Stimulated activated CD8-positive, alpha-beta memory T cell treated with anti-CD3 and anti-CD28 coated beads, Interleukin-12 subunit alpha, Interleukin-12 subunit beta, amount 100 ng/mL, for 24 hours (primary cell): ENCODE results near the gene HACD3.

Experiments
- DNase-seq: peaks from one replicate; pipeline ENCODE4 v3.0.0-alpha.2; 2020; ENCODE audit errors: extremely low read depth

The HACD3 gene, protein sequence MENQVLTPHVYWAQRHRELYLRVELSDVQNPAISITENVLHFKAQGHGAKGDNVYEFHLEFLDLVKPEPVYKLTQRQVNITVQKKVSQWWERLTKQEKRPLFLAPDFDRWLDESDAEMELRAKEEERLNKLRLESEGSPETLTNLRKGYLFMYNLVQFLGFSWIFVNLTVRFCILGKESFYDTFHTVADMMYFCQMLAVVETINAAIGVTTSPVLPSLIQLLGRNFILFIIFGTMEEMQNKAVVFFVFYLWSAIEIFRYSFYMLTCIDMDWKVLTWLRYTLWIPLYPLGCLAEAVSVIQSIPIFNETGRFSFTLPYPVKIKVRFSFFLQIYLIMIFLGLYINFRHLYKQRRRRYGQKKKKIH

DNA sequence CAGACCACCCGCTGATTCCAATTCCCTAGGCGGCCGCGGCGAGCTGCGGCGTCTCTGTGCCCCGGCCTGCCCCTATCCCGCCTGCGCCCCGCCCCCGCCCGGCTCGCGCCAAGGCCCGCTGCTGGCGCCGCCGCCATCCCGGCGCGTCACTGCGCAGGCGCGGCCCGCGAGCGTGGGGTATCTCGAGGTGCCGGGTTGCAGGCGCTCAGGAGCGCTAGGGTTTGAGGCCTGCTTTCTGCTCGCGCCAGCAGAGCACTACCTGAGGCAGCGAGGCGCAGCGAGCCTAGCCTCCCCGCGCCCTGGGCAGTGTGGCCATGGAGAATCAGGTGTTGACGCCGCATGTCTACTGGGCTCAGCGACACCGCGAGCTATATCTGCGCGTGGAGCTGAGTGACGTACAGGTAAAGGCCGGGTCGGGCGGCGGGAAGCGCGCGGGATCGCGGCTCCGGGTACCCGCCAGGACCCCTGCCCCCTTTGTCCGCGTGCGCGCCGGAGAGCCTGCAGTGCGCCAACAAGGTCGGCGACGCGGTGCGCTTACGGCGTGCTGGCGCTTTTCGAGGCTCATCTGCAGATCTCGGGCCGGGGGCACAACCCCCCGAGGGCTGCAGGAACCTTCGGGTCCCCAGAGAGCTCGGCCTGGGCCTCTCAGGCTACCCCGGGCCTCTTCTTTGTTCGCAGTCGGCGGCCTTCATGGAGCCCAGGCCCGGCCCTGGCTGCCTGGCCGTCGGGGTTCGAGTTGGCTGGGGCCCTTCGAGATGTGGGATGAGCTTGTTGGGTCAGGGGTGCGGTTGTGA lies at the start of gene HACD3:
Gene HACD3 (plus strand): TSS at position 146 of the 794 bp plus-strand sequence. CDS start 169 bp downstream, at position 315.
- peak; percentile 82 for DNase-seq

DNA sequence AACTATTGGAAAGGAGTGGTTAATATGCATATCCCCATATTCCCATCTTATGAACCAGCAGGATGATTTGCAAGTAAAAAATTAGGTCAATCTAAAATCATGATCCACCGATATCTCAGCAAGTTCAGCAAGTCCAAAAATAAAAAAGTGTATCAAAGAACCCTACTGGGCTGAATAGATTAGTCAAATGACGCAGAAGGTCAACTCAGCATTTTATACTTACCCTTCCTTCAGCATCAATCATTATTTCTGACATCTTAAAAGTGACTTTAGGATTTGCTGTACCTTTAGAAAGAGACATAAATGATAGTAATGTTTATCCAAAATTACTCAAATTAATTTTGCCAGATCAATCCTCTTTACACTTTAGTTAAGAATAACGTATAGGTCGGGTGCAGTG lies 45.4 kb upstream of the HACD3 start:
- DNase-seq, result no peak

DNA sequence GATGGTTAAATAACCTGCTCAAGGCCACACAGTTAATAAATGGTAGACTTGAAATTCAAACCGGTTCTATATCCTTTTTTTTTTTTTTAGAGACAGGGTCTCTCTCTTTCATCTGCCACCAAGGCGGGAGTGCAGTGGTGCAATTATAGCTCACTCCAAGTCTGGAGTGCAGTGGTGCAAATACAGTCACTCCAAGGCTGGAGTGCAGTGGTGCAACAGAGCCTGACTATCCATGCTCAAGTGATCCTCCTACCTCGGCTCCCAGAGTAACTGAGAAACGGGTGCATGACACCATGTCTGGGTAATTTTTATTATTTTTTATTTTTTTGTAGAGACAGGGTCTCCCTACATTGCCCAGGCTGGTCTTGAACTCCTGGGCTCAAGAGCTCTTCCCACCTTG lies 36.2 kb upstream of the HACD3 start:
- no peak for DNase-seq

DNA sequence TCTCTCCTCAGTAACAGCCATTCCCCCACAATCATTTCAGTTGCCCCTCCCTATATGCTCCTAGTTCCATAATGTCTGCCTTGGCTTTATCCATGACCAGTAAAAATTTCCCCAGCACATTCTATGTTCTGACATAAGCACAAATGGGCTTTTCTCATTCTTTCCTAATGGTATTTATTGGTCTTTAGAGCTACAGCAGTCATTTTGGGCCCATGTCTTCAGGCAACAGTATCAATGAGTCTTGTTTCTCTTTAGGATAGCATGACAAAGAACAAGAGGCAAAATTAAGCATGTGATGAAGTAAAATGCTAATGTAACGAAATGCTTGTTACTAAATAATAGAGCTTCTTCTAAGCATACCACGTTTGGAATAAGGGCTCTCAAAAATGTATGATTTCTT lies 20.9 kb upstream of the HACD3 start:
- DNase-seq, result no peak

DNA sequence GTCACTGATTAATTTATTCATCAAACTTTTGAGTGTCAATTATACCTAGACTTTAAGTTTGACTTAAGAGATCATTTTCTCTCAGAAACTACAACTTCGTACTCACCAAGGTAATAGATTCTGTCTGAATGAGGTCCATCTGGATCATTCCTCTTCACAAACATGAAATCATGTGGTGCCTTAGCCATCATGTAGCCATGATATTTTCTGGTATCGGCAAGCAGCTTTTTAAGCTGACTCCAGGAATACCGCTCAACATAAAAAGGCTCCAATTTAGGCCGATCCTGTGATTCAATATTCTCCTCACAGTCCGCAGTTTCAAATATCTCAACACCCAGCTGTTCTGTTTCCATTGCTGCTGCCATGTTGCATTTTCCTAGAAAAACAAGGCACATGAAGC lies 18.1 kb upstream of the HACD3 start:
- DNase-seq, result no peak

DNA sequence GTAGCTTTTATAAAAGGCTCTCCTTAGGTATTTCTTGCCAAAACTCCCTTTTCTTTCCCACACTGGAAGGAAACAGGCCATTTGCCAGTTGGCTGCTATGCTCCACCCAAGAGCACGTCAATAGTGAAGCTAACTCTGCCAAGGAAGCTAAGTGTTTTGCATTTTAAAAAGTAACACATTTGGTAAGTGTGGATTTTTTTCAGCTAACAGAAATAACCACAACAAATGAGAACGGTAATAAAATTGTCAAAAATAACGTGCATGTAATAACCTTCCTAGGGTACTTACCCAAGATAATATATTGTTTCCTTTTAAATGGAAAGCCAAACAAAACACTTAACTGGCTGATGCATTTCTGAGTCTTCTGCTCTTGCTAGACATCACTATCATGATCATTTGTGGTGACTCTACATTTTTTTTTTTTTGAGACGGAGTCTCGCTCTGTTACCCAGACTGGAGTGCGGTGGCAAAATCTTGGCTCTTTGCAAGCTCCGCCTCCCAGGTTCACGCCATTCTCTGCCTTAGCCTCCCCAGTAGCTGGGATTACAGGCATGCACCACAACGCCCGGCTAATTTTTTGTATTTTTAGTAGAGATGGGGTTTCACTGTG lies 17.4 kb upstream of the HACD3 start:
- DNase-seq, result no peak

DNA sequence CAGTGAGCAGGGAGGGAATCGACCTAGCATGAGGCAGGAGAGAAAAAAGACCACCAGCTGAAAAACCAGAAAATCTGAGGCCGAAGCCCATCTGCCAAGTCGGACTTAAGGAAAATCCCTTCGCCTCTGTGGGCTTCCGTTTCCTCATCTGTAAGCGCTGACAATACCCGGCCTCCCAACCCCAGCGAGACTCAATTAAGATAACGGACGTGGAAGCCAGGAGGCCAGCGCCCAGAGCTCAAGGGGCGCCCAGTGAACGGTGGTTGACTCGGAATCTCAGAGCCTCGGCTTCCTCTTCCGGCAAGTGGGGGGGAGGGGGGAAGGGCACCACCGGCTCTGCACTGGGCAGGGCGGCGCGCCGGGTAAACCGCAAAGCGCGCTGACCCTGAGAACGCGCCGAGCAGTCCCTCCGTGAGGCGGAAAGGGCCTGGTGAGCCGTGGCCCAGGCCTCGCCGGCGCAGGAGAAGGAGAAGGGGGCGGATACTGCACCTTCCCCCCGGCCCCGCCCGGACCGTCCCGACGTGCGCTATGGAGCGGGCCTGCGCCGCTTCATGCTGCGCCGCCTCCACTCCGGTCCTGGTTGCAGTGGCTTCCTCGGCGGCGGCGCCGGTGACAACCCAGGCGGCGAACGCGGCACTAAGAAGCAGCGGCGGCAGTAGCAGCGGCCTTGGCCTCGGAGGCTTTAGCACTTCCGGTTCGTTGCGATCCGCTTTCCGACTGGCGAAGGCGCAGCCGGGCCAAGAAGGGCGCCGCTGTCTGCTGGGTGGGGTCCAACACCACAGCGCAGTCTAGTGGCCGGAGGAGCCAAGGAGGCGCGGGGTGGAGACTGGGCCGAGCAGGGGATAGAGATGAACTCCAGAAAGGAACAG lies 13.0 kb upstream of the HACD3 start, which contains the start of gene DPP8:
Gene DPP8 (minus strand): TSS at position 693 of the 869 bp plus-strand sequence. CDS start 5,136 bp downstream, outside the sequence.
- peak; percentile 91 for DNase-seq

DNA sequence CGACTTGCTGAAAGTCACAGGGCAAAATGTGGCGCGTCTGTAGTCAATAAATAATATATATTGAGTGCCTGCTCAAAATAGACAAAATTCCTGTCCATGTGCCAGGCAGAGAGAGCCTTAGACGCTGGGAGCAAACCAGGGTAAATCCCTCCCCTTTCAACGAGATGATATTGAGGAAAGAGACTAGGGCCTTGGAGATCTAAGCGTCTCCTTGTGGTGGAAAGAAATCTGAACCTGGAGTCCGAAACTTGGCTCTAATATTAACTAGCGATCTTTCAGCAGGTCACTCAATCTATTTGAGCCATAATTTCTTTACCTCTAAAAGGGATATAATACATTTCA lies 12.4 kb upstream of the HACD3 start:
- DNase-seq, result no peak

DNA sequence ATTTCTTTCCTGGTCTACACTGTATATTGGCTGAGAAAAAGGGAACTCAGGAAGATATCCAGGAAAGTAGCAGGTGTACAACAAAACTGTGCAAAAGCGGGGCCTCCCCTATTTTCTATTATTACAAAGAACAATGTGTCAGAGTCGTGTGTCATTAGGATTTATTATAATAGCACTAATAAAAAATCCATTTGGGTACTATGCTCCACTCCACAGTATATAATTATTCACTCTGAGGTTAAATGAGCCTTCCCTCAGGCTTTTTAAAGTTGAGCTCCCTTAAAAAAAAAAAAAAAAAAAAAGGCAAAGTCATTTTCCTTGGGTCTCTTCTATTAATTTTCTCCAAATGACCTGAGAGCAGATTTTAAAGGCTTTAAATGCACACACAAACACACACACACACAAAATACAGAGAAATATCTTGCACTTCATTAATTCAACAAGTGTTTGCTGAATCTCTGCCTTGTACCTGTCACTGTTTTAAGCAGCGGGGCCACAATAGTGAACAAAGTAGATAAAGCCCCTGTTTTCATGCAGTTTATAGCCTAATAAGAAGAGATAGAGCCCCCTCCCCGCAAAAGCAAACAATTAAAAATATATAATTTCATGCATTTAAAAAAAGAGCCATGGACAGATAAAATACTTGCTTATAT lies 11.5 kb upstream of the HACD3 start:
- DNase-seq, result no peak

DNA sequence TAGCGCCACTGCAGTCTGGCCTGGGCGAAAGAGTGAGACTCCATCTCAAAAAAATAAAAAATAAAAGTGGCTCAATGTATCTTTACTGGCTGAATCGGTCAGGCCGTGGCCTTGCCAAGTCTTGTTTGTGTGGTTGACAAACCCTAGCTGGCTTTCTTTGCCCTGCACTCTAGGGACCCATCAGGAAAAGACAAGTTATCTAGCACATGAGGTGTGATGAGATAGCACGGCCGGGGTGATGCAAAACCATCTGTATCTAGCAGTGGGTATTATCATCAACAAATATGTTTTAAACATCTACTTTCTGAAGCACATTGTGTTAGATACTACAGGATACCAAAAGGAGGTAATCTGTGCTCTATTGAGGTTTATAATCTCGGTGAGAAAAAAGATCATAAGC lies 8.9 kb upstream of the HACD3 start:
- DNase-seq, result no peak

DNA sequence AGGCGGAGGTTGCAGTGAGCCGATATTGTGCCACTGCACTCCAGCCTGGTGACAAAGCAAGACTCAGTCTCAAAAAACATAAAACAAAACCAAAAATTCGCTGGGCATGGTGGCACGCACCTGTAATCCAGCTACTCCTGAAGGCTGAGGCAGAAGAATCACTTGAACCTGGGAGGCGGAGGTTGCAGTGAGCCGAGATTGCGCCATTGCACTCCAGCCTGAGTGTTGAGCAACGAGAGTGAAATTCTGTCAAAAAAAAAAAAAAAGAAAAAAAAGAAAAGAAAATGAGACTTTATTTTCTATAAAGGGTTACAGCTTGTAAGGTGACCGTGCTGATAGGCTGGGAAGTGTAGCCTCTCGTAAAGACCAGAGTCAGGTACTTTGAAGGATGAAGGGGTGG lies 6.0 kb upstream of the HACD3 start:
- no peak for DNase-seq

DNA sequence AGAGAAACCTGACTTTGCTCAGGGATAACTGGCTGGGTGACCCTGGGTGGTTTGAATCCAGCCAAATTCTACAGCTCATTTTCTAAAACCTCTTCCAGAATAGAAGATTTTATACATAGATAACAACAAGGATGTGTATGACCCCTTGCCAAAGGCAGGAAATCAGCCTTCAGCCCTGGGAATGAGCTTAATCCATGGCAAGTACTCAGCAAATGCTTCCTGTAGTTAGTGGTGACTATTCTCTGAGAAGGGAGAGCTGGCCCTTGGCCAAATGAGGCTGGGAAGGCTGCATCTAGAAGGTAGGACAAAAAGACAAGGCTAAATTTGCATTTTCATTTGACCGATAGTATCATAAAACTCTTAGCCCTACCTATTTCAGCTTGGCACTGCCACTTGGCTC lies 4.6 kb upstream of the HACD3 start:
- no peak for DNase-seq

DNA sequence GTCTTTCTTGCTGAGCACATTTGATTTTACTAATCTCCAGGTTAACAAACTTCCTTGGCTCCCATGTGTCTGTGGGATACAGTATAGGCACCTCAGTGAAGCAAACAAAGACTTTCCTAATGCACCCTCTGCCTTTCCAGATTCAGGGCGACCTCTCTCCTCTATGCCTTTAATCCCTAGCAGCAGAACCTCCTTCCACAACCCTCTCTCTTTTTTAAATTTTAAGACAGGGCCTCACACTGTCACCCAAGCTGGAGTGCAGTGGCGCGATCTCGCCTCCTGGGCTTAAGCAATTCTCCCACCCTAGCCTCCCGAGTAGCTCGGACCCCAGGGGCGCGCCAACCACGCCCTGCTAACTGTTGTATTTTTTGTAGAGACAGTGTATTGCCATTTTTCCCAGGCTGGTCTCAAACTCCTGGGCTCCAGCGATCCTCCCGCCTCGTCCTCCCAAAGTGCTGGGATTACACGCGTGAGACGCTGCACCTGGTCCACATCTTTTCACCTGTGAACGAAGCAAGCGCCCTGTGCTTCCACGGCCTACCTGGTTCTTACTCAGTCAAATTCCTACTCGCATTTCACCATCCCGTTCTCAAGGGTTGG lies 1.7 kb upstream of the HACD3 start:
- no peak for DNase-seq

DNA sequence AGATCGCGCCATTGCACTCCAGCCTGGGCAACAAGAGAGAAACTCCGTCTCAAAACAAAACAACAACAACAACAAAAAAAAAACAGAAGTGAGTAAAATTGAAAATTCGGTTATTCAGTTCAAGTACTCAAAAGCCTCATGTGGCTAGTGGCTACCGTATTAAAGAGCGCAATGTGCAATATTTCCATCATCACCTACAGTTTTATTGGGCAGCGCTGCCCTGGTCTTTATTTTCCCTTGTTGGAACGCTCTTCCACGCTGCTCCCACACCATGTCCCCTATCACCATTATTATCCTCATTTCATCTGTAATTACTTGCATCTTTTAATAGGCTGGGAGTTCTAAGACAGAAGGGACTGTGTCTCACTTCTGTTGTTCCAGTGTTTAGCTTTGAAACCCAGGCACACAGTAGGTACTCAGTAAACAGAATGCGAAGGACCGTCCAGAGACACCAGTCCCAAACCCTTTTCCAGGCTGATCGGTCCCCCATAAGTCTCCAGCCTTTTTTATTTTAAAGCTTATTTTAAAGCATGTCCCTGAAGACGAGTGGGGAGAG lies 423 bp upstream of the HACD3 start:
- DNase-seq, result no peak

DNA sequence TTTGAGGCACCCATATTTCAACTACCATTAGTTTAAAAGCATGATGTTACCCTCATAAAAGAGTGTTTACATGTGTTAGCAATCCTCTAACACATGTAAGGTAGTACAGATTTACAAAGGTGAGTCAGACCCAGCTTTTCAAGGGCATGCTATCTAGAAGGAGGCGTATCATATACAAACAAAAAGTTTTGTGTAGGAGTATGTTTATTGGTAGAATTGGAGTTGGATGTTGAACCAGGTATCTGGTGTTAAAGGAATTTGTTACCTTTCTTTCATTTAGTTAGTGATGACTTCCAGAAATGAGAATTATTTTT lies 2.4 kb downstream of the HACD3 start:
- no peak for DNase-seq

DNA sequence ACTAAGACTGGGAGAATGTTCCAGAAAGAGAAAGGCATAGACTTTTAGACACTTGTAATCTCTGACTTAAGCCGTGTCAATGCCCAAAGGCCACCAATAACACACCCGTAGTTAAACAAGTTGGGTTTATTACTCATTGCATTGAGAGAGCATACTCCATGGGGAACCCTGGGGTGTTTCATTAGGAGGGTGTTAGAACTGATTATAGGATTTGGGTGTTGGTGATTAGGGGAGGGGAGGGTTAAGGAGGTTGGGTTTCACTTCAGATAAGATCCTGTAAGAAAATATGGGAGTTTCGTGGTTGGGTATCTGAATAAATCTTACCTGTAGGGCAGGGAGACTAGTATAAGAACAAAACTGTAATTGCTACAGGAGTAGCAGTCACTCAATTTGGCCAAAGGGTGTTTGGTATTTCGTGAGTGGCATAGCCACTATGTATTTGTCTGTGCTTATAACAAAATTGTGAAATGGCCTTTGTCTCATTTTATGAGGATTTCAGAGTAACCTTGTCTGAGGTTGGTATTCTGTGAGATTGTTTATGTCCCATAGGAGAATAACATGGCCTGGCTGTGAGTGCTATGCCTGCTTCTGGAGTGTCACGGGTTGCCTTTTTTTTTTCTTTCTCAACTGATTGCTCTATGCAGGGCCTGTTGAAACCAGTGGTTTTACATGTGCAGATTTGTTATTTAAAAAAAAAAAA lies 2.9 kb downstream of the HACD3 start:
- no peak for DNase-seq

DNA sequence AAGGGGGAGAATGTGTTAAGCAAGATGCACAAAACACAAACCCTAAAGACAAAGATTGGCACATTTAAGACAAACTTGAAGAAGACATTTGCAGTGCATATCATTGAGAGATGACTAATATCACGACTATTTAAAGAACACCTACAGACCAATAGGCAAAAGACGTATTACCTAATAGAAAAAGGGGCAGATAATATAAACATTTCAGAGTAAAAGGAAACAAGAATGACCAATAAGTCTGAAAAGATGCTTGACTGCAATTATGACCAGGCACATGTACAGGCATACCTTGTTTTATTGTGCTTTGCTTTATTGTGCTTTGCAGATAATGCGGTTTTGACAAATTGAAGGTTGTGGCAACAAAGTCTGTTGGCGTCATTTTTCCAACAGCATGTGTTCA lies 4.9 kb downstream of the HACD3 start:
- DNase-seq, result no peak

DNA sequence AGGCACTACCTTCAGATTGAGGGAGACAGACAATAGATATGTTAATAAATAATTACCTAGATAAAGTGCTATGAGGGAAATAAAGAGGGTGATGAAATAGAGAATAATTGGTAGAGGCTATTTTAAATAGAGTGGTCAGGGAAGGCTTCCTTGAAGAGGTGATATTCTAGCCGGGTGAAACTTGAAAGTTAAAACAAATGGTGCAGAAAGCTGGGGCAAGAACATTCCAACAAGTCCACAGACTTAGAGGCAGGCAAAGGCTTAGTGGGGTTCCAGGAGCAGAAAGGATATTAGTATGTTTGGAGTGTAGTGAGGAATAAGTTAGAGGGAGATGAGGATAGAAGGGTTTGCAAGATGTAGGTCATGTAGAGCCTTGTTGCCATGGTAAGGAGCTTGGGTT lies 10.1 kb downstream of the HACD3 start:
- no peak for DNase-seq

DNA sequence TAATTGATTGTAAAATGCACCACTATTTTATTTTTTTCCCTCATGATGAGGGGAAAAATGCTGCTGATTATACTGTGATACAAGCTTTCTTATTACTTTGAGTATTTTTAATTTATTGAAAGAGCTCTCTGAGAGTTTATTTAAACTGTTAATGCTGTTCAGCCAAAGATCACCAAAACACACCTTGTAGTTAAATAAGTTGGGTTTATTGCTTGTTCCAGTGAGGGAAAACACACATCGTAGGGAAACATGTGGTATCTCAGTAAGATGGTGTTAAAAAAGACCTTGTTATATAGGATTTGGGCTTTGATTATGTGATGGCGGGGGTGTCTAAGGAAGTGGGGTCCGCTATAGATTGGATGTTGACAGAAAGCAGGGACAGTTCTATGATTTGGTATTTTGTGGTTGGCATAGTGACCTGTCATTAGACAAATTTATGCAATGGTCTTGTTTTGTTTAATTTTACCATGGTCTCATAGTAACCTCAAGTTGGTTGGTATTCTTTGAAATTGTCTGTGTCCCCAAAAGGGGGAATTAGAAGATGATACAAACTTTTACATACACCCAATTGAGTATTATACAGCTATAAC lies 11.1 kb downstream of the HACD3 start:
- DNase-seq, result no peak

DNA sequence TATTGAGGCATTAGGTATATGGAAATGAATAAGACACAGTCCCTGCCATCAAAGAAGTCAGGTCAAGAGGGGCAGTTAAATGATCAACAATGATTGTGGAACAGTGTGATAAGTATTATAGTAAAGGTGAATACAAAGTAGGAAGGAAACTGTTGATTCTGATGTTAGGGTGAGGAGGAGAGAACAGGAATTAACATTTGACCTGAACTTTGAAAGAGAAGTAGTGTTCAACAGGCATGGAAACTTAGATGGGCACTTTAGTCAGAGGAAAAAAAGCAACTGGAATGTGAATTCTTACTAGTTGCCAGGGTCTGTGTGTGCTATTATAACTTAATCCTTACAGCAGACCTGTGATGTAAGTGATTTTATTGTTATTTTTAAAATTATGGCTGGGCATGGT lies 17.6 kb downstream of the HACD3 start:
- no peak for DNase-seq
